Testis (tissue), 3 donors: ENCODE results near the gene KIF23. TPM values are rescaled to one million over a fixed set of nuclear protein-coding genes. Genes with fewer than 3 reads are reported as not detected.
A peak's percentile ranks its signal among the peaks of the same experiment; 100 is the strongest.

Experiments
- DNase-seq: peaks from one replicate; pipeline ENCODE4 v3.0.0-alpha.2; 2019
- H3K27ac ChIP-seq, 2 donors: fragments of 200-600 bp; sonication (generic); one replicate each; pipeline ENCODE4 v1.5.1; 2019
- H3K27me3 ChIP-seq: fragments of 200-600 bp; sonication (generic); one replicate; pipeline ENCODE4 v1.5.1; 2019
- H3K36me3 ChIP-seq: fragments of 200-600 bp; sonication (generic); one replicate; pipeline ENCODE4 v1.5.1; 2017; ENCODE audit warnings: low read depth; ENCODE audit errors: missing control alignments
- H3K4me1 ChIP-seq: fragments of 200-600 bp; sonication (generic); one replicate; pipeline ENCODE4 v1.5.1; 2019
- H3K4me3 ChIP-seq, 2 donors: fragments of 200-600 bp; sonication (generic); one replicate each; pipeline ENCODE4 v1.5.1; 2017 to 2019
- H3K9me3 ChIP-seq: fragments of 200-600 bp; sonication (generic); one replicate; pipeline ENCODE4 v1.5.1; 2017
- POLR2A ChIP-seq: fragments of 450-650 bp; IDR thresholded peaks from one replicate; pipeline ENCODE4 v1.6.1; 2017; ENCODE audit warnings: antibody characterized with exemption, mild to moderate bottlenecking, moderate library complexity
- WGBS, 2 donors: methylation state at CpG; one replicate each; pipeline ENCODE4 v1.1.5; 2018; 5-methylcytosine and 5-hydroxymethylcytosine counted together
- intact Hi-C: fragments of 100-400 bp; cut with DNase I; formaldehyde crosslinking; loops from one replicate; pipeline ENCODE4 v1.15.1; 2023; ENCODE audit warnings: low total_unique reads
- polyA plus RNA-seq: library from polyadenylated mRNA; stranded (reverse); fragments of 350-450 nt; fragmentation: Illumina TruSeq; extraction: RNeasy Lipid Tissue Mini Kit (QIAGEN cat#74804); gene quantifications from one replicate; pipeline ENCODE4 v1.2.3, GENCODE V29; 2014; ENCODE audit warnings: low read depth, low replicate concordance; ENCODE audit not compliant: insufficient read depth
- total RNA-seq, 2 donors: library from RNA; depleted of rRNA; stranded (reverse); fragments of >200 nt; gene quantifications; one replicate each; pipeline ENCODE4 v1.2.3, GENCODE V29; 2016
- TF ChIP-seq, protein P1 (sequence below), 3 experiments: fragments of 450-650 bp in 2 of 3; fragments of 200-600 bp in 1 of 3; sonication (generic) in 1 of 3; IDR thresholded peaks; one replicate each; pipeline ENCODE4 v1.5.1; 2016 to 2019; ENCODE audit warnings: antibody characterized with exemption in 3 of 3, mild to moderate bottlenecking in 2 of 3, moderate library complexity in 1 of 3

Gene KIF23
- total and polyA plus RNA-seq, 3 donors from 2014 or later: 17.1 to 28.4 (median 23.9) TPM

DNA sequence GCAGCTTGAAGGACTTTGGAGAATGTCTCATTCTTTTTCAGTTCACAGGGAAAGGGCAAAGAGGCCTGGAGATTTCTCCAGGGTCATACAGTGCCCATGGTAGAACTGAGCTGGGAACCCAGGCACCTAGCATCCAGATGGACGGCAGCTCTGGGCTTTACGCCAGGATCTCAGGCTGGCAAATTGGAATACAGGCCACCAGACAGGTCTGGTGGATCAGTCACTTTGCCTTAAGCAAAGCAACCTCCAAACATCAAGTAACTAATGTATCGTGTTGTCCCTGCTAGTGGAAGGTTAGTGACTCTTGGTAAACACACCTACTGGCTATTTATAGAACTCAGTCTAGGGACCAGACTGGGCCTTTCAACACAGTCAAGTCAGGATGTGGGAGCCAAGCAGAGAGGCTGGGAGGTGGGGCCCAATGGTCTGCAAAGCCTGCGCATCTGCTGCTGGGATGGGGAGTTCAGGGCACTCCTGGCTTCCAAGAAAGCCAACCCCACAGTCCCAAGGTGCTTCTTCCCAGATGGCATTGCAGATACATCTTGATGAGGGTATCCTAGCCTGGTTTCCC, 68.6 kb downstream of the KIF23 start:
- 85 to 92% methylated on average over 3 to 4 of the region's 4 CpGs for WGBS, 2 donors
- H3K36me3 ChIP-seq: no peaks in the 10 kb centered on the region
- DNase-seq: no peak
- intact Hi-C loops: no loop called here
- no peak for TF ChIP-seq POLR2A
- TF ChIP-seq, protein P1, sequence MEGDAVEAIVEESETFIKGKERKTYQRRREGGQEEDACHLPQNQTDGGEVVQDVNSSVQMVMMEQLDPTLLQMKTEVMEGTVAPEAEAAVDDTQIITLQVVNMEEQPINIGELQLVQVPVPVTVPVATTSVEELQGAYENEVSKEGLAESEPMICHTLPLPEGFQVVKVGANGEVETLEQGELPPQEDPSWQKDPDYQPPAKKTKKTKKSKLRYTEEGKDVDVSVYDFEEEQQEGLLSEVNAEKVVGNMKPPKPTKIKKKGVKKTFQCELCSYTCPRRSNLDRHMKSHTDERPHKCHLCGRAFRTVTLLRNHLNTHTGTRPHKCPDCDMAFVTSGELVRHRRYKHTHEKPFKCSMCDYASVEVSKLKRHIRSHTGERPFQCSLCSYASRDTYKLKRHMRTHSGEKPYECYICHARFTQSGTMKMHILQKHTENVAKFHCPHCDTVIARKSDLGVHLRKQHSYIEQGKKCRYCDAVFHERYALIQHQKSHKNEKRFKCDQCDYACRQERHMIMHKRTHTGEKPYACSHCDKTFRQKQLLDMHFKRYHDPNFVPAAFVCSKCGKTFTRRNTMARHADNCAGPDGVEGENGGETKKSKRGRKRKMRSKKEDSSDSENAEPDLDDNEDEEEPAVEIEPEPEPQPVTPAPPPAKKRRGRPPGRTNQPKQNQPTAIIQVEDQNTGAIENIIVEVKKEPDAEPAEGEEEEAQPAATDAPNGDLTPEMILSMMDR (IDR thresholded peaks at IDR 0.05): no peak
- peaks cover 8% of the 10 kb centered on the region for H3K4me1 ChIP-seq
- no peaks in the 10 kb centered on the region for H3K27me3 ChIP-seq
- no peaks in the 10 kb centered on the region for H3K9me3 ChIP-seq
- H3K27ac ChIP-seq: no peak overlapping the region
- no peak overlapping the region for H3K4me3 ChIP-seq

DNA sequence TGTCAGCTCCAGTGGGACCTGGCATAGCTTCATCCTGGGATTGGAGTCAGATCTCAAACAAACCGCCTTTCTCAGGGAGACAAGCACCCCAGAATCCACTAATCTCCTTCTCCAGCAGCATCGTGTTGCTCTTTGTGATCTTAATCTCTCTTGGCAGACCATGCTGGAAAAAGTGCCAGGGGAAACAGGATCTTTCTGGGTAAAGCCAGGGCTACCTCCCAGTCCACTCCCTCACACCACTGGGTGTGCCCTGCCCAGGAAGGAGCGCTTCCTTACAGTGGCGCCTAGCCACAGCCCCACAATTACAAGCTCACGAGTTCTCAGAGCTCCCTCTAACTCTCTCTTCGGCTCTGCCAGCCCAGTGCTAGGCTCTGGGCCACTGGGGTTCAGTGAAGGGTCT, 70.7 kb downstream of the KIF23 start:
- no peak overlapping the region for H3K27ac ChIP-seq
- H3K36me3 ChIP-seq: no peaks in the 10 kb centered on the region
- H3K4me3 ChIP-seq: no peak overlapping the region
- peaks cover 16% of the 10 kb centered on the region for H3K4me1 ChIP-seq
- H3K27me3 ChIP-seq: no peaks in the 10 kb centered on the region
- intact Hi-C loops: no loop called here
- TF ChIP-seq, protein P1 (IDR thresholded peaks at IDR 0.05): no peak
- TF ChIP-seq POLR2A: no peak
- H3K9me3 ChIP-seq: no peaks in the 10 kb centered on the region
- WGBS, 2 donors: 50 to 60% methylated on average over 3 to 6 of the region's 6 CpGs
- no peak for DNase-seq

DNA sequence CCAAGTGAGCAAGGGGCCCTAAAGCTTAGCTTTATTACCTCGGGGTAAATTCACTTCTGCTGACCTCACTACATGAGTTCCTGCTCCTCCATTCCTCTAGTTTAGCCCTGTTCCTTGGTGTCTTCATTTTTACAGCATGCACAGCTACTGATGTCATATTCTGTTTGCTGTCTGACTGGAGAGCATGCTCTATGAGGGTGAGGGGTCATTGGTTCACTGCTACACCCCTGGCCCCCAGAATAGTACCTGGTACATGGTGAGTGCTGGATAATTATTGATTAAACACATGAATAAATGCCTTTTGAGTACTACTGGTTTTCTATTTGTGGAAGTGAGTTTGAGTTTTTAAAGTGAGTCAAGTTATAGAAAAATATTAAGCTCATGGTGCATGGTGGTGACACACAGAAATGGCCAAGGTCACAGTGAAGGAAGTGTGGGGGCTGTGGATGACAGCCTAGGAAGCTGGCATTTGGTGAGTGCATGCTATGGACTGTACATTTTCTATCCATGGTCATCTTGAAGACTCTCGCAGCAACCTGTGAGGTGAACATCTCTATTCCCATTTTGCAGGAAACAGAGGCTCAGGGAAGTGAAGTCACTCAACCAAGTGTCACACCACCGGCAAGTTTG, 72.4 kb downstream of the KIF23 start:
- no peak overlapping the region for H3K27ac ChIP-seq
- H3K27me3 ChIP-seq: no peaks in the 10 kb centered on the region
- intact Hi-C loops: no loop called here
- TF ChIP-seq POLR2A: no peak
- H3K9me3 ChIP-seq: no peaks in the 10 kb centered on the region
- WGBS, 2 donors: 87 to 94% methylated on average over 2 to 3 of the region's 3 CpGs
- no peaks in the 10 kb centered on the region for H3K36me3 ChIP-seq
- DNase-seq: no peak
- H3K4me1 ChIP-seq: peaks cover 29% of the 10 kb centered on the region
- no peak overlapping the region for H3K4me3 ChIP-seq

DNA sequence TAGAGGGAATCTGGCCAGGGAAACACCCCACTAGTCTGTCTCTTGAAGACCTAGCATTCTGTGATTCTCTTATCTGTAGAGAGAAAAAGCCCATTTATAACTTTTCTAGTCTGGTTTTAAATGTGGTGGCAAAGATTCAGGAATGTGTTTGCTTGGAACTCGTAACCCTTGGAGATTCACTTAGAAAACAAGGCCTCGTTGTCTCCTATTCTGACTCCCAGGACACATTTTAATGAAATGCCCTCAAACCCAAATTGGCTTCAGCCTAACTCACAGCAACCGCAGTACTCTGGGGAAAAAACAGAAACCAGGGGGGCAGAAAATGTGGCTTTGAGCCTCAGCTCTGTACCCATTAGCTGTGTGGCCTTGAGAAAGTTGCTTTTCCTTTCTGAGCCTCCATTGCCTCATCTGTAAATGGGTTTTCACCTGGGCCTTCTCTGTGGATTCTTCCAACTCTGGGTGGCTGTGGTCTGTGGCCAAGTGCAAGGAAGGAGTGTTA, 75.0 kb downstream of the KIF23 start:
- intact Hi-C loops: no loop called here
- 34 to 56% methylated on average over 3 of the region's 3 CpGs for WGBS, 2 donors
- no peak overlapping the region for H3K4me3 ChIP-seq
- DNase-seq: peak; percentile 43
- no peaks in the 10 kb centered on the region for H3K27me3 ChIP-seq
- peaks cover 29% of the 10 kb centered on the region for H3K4me1 ChIP-seq
- TF ChIP-seq POLR2A: no peak
- TF ChIP-seq, protein P1 (IDR thresholded peaks at IDR 0.05): no peak
- H3K36me3 ChIP-seq: no peaks in the 10 kb centered on the region
- H3K27ac ChIP-seq: peak overlapping the region; percentile 30 to 69
- no peaks in the 10 kb centered on the region for H3K9me3 ChIP-seq

DNA sequence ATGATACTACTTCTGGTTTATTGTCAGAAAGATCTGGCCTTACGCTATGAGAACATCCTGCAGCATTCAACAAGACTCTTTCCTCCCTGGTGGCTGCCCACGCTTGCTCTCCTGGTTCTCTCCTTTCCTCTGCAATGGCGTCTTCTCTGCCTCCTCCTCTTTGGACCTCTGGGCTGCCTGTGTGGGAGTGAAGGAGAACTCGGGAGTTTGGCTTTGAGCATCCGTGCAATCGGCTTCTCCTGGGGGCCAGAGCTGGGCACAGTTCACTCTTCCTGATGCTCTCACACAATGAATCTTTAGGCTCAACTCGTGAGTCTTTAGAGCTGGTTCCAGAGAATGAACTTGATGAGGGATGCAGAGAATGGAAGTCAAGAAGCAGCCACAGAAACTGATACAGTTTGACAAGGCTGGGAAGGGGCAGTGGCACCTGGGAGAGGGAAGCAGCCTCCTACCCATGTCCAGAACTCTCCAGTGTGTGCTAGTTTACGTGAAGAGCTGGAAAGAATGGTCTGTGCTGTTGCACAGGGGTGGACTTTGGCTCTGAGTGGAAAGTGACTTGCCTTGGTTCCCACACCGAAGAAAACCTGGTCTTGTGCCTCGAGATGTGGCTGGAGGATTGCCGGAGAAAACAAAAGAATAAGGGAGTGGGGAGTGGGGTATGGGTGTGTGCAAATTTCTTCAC, 76.3 kb downstream of the KIF23 start:
- intact Hi-C loops: no loop called here
- Histone ChIP-seq H3K9me3 (no peaks in the 10 kb centered on the region), H3K36me3 (no peaks in the 10 kb centered on the region), H3K4me3 (no peak overlapping the region), H3K27ac (peak overlapping the region; percentile 23 to 69), H3K27me3 (no peaks in the 10 kb centered on the region), H3K4me1 (peaks cover 20% of the 10 kb centered on the region)
- TF ChIP-seq, protein P1 (IDR thresholded peaks at IDR 0.05): no peak
- no peak for TF ChIP-seq POLR2A
- WGBS, 2 donors: 40 to 62% methylated on average over 11 of the region's 11 CpGs
- no peak for DNase-seq
